Transverse colon (tissue), 4 donors: ENCODE data around the gene A4GALT. TPM values are rescaled to one million over a fixed set of nuclear protein-coding genes. Genes with fewer than 3 reads are reported as not detected.
"Not testable (repeated sequence)": the region's sequence is repeated elsewhere in the genome, so short reads cannot be mapped to it uniquely, and the experiment has no call there.

ENCODE experiments used
- DNase-seq: peaks from one replicate; pipeline ENCODE4 v3.0.0-alpha.2; 2019
- H3K27ac ChIP-seq, 4 donors: fragments of 200-600 bp; sonication (generic); 2 replicates each; pipeline ENCODE4 v1.5.1; 2016 to 2018; ENCODE audit warnings: inconsistent platforms in 4 of 4
- H3K27me3 ChIP-seq: fragments of 200-600 bp; sonication (generic); 2 replicates; pipeline ENCODE4 v1.5.1; 2017; ENCODE audit warnings: inconsistent platforms
- H3K36me3 ChIP-seq, 4 donors: fragments of 200-600 bp; sonication (generic); 2 replicates each; pipeline ENCODE4 v1.5.1; 2017 to 2019; ENCODE audit warnings: inconsistent platforms in 4 of 4
- H3K4me1 ChIP-seq, 4 donors: fragments of 200-600 bp; sonication (generic); 2 replicates each; pipeline ENCODE4 v1.5.1; 2017 to 2020; ENCODE audit warnings: inconsistent platforms in 4 of 4
- H3K4me3 ChIP-seq, 4 donors: fragments of 200-600 bp; sonication (generic); 1 replicate in 1 of 4; 2 replicates in 3 of 4; pipeline versions ENCODE4 v1.5.1 to v1.6.1; 2017 to 2019; ENCODE audit warnings: inconsistent platforms in 4 of 4
- H3K9me3 ChIP-seq, 2 donors: fragments of 200-600 bp; sonication (generic); 2 replicates each; pipeline ENCODE4 v1.5.1; 2017 to 2019; ENCODE audit warnings: inconsistent platforms in 2 of 2
- CTCF ChIP-seq, 5 experiments: fragments of 200-600 bp in 3 of 5; fragments of 450-650 bp in 2 of 5; sonication (generic) in 3 of 5; IDR thresholded peaks; 1 replicate in 2 of 5; 2 replicates in 3 of 5; pipeline ENCODE4 v1.5.1; 2016 to 2017; ENCODE audit warnings: antibody characterized with exemption in 5 of 5, inconsistent platforms in 3 of 5, mild to moderate bottlenecking in 2 of 5, moderate library complexity in 1 of 5
- EP300 ChIP-seq: sonication (generic); formaldehyde crosslinking; IDR thresholded peaks from one replicate; pipeline ENCODE4 v1.6.1; 2017; ENCODE audit warnings: antibody characterized with exemption, low read depth
- POLR2A ChIP-seq: fragments of 450-650 bp; IDR thresholded peaks from one replicate; pipeline ENCODE4 v1.6.1; 2016; ENCODE audit warnings: antibody characterized with exemption, mild to moderate bottlenecking, moderate library complexity
- POLR2AphosphoS5 ChIP-seq, 3 donors: sonication (generic); formaldehyde crosslinking; IDR thresholded peaks; one replicate each; pipeline ENCODE4 v1.6.1; 2016; ENCODE audit warnings: antibody characterized with exemption in 3 of 3
- WGBS, 2 donors: methylation state at CpG; one replicate each; pipeline ENCODE4 v1.1.5; 2018; ENCODE audit warnings: low coverage in 1 of 2; 5-methylcytosine and 5-hydroxymethylcytosine counted together
- in situ Hi-C, 4 donors: fragments of 200-750 bp; cut with MboI; loops; one replicate each; pipeline versions ENCODE4 v1.15.0 to v1.15.1; 2017; ENCODE audit warnings: low sequenced_read_pairs in 3 of 4, low pct_ligation_motif_present in 1 of 4, low pct_unique_long_range_greater_than_20kb in 1 of 4
- intact Hi-C: fragments of 100-400 bp; cut with DNase I; formaldehyde crosslinking; loops from one replicate; pipeline ENCODE4 v1.15.1; 2023; ENCODE audit warnings: low total_unique reads
- total RNA-seq, 4 donors: library from RNA; depleted of rRNA; stranded (reverse); fragments of >200 nt; gene quantifications; one replicate each; pipeline ENCODE4 v1.1.0, GENCODE V29; 2016

The A4GALT gene
- total RNA-seq, 4 donors from 2014 or later: 6.3 to 31.4 (median 12.7) TPM

DNA sequence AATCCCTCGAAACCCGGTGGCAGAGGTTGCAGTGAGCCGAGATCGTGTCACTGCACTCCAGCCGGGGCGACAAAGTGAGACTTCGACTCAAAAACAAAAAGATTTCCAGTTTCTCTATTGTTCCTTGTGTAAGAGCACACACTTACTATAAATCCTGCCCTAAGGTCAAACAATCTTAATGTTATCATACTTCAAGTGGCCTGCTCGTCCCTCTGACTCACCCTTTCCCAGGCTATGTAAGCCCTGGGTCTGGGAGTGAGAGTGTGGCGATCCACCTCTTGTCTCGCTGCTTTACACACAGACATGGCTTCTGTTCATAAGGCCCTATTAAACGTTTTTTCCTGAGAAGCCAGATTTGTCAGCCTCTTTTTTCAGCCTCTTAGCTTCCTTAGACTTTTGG lies 24.4 kb upstream of the A4GALT start:
- peak overlapping the region; percentile 12 to 82 (median 51) for H3K27ac ChIP-seq
- no peak for DNase-seq

DNA sequence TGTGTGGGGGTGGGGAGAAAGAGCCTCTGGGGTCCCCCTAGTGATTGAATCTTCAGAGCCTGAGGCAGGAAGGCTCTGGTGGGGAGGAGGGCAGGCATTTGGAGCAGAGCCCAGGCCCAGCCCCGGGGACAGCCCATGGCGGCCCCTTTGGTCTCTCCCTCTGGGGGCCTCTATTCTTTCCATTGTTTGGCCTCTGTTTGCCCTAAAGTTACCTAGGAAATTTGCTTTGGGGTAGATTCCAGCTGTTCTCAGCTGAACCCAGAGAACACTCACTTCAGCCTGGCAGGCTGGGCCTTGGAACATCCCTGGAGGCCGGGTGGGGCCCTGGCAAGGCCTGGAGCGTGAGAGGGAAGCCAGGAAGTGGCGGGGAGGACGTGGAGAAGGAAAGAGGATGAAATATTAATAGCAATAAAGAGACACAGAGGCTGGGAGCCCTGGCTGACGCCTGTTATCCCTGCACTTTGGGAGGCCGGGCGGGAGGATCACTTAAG lies 22.9 kb upstream of the A4GALT start:
- Histone ChIP-seq H3K4me3 (no peak overlapping the region), H3K27me3 (no peaks in the 10 kb centered on the region), H3K9me3 (no peaks in the 10 kb centered on the region), H3K27ac (peak overlapping the region; percentile 69 to 83 (median 82)), H3K36me3 (no peaks in the 10 kb centered on the region), H3K4me1 (peaks cover 0 to 13% (median 2%) of the 10 kb centered on the region in 4 donors)
- intact Hi-C loops: no loop called here
- DNase-seq: peak; percentile 58
- in situ Hi-C loops: no loop called here
- TF ChIP-seq POLR2AphosphoS5 (IDR thresholded peaks at IDR 0.05) (peak in 2 of 3 donors; percentile 41 to 66), POLR2A (no peak), CTCF (IDR thresholded peaks at IDR 0.05) (no peak), EP300 (no peak)
- 37 to 45% methylated on average over 7 to 9 of the region's 9 CpGs for WGBS, 2 donors

More for the DNA sequence above, 24.4 kb upstream of the A4GALT start:
- Histone ChIP-seq H3K36me3 (no peaks in the 10 kb centered on the region), H3K27me3 (no peaks in the 10 kb centered on the region), H3K4me3 (no peak overlapping the region), H3K4me1 (peaks cover 0 to 20% (median 2%) of the 10 kb centered on the region in 4 donors), H3K9me3 (no peaks in the 10 kb centered on the region)
- intact Hi-C loops: no loop called here
- TF ChIP-seq EP300: no peak
- TF ChIP-seq POLR2AphosphoS5 (IDR thresholded peaks at IDR 0.05): peak in 1 of 3 donors; percentile 13
- 61 to 83% methylated on average over 5 to 11 of the region's 11 CpGs for WGBS, 2 donors
- in situ Hi-C loops: no loop called here

DNA sequence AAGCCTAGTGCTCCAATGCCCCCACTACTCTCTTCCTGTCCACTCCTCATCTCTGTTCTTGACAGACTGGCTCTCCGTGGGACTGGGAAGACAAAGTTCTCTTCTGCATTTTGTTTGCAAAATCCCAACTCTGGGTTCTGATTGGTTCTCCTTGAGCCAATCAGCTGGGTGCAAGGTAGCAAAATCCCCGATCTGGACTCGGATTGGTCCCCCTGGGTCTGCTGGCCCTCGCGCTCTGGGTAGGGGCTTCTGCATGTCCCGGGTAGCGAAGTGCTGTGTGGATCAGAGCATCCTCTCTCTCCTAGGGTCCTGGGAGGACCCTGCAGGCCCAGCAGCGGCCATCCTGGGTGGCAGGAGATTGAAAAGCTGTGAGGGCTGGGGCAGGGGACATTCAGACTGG lies 22.3 kb upstream of the A4GALT start:
- DNase-seq: no peak
- in situ Hi-C loops: no loop called here
- no peak overlapping the region for H3K4me3 ChIP-seq
- no peak for TF ChIP-seq POLR2A
- no peaks in the 10 kb centered on the region for H3K9me3 ChIP-seq
- peak overlapping the region; percentile 69 to 83 (median 82) for H3K27ac ChIP-seq
- peaks cover 0 to 11% (median 2%) of the 10 kb centered on the region in 4 donors for H3K4me1 ChIP-seq
- intact Hi-C loops: no loop called here
- no peaks in the 10 kb centered on the region for H3K27me3 ChIP-seq
- 59% methylated on average over 6 of the region's 8 CpGs; no CpG with 5 or more reads in 1 of the 2 donors for WGBS, 2 donors
- H3K36me3 ChIP-seq: no peaks in the 10 kb centered on the region

- H3K4me1 ChIP-seq: peaks cover 0 to 11% (median 2%) of the 10 kb centered on the region in 4 donors
- DNase-seq, H3K4me3 ChIP-seq, H3K27me3 ChIP-seq, intact Hi-C loops, H3K9me3 ChIP-seq, H3K36me3 ChIP-seq, in situ Hi-C loops, H3K27ac ChIP-seq: not testable (repeated sequence)
- WGBS, 2 donors: 94% methylated on average over 5 of the region's 5 CpGs
Measured at GRCh38 chr22:42740320-42740719, 19.6 kb upstream of the A4GALT start.

DNA sequence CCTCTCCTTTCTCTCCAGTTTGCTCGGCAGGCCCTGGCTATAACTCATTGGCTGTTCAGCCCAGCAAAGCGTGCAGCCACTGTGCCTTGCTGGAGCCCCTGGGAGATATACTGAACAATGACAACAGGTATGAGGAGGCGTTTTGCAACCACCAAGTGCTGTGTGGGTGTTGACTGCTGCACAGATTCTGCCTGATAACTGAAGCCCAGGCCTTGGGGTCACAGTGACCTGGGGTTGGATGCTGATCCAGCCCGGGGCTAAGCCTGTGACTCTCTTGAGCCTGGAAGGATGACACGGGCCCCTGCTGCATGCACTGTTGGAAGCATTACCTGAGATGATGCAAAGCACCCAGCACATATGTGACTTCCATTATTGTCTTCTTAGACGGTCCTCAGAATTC lies 13.7 kb upstream of the A4GALT start:
- WGBS, 2 donors: 81% methylated on average over 4 of the region's 6 CpGs; no CpG with 5 or more reads in 1 of the 2 donors
- DNase-seq: no peak
- no peaks in the 10 kb centered on the region for H3K36me3 ChIP-seq
- no peaks in the 10 kb centered on the region for H3K4me1 ChIP-seq
- TF ChIP-seq POLR2A: no peak
- TF ChIP-seq EP300: no peak
- TF ChIP-seq CTCF (IDR thresholded peaks at IDR 0.05): no peak
- no peak for TF ChIP-seq POLR2AphosphoS5 (IDR thresholded peaks at IDR 0.05)
- intact Hi-C loops (no loop called here), in situ Hi-C loops (no loop called here)
- H3K4me3 ChIP-seq: no peak overlapping the region
- H3K9me3 ChIP-seq: no peaks in the 10 kb centered on the region
- no peak overlapping the region for H3K27ac ChIP-seq
- H3K27me3 ChIP-seq: no peaks in the 10 kb centered on the region

DNA sequence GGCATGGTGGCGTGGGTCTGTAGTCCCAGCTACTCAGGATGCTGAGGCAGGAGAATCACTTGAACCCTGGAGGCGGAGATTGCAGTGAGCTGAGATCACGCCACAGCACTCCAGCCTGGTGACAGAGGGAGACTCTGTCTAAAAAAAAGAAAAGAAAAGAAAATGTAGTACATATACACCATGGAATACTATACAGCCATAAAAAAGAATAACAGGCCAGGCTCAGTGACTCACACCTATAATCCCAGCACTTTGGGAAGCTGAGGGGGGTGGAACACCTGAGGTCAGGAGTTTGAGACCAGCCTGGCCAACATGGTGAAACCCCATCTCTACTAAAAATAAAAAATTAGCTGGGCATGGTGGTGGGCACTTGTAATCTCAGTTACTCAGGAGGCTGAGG lies 12.7 kb upstream of the A4GALT start:
- DNase-seq, in situ Hi-C loops, H3K4me3 ChIP-seq, intact Hi-C loops, H3K27ac ChIP-seq, H3K36me3 ChIP-seq, H3K27me3 ChIP-seq, H3K9me3 ChIP-seq, H3K4me1 ChIP-seq: not testable (repeated sequence)
- WGBS, 2 donors: 90 to 100% methylated on average over 1 to 3 of the region's 3 CpGs
